ENCODE measurements around the gene MSH2.

MSH2 gene

GRCh38 chr2:47508641-47509040 is 105.7 kb downstream of the MSH2 start:
- DNase-seq (ENCODE audit: low spot score): no peak

GRCh38 chr2:47509250-47509649 is 106.3 kb downstream of the MSH2 start:
- DNase-seq (ENCODE audit: low spot score): no peak

- DNase-seq (ENCODE audit: low spot score): no peak
Observed at GRCh38 chr2:47509821-47510385, 106.9 kb downstream of the MSH2 start.

GRCh38 chr2:47510745-47511144 is 107.8 kb downstream of the MSH2 start:
- DNase-seq (ENCODE audit: low spot score): no peak

GRCh38 chr2:47512581-47513083 is 109.7 kb downstream of the MSH2 start:
- DNase-seq (ENCODE audit: low spot score): no peak

GRCh38 chr2:47513981-47514520 is 111.1 kb downstream of the MSH2 start:
- DNase-seq (ENCODE audit: low spot score): no peak

GRCh38 chr2:47516360-47517104 is 113.6 kb downstream of the MSH2 start:
- no peak for DNase-seq (ENCODE audit: low spot score)

- DNase-seq (ENCODE audit: low spot score): no peak
Observed at GRCh38 chr2:47518497-47519146, 115.7 kb downstream of the MSH2 start.

GRCh38 chr2:47519147-47519537 is 116.2 kb downstream of the MSH2 start:
- no peak for DNase-seq (ENCODE audit: low spot score)

- no peak for DNase-seq (ENCODE audit: low spot score)
Observed at GRCh38 chr2:47519604-47520301, 116.8 kb downstream of the MSH2 start.

- no peak for DNase-seq (ENCODE audit: low spot score)
Observed at GRCh38 chr2:47520302-47520630, 117.3 kb downstream of the MSH2 start.

- peak; percentile 50 for DNase-seq (ENCODE audit: low spot score)
Observed at GRCh38 chr2:47520825-47521665, 118.1 kb downstream of the MSH2 start.

- no peak for DNase-seq (ENCODE audit: low spot score)
Observed at GRCh38 chr2:47521666-47522285, 118.8 kb downstream of the MSH2 start.

GRCh38 chr2:47525167-47525566 is 122.2 kb downstream of the MSH2 start:
- DNase-seq (ENCODE audit: low spot score): no peak

- no peak for DNase-seq (ENCODE audit: low spot score)
Observed at GRCh38 chr2:47528455-47528854, 125.5 kb downstream of the MSH2 start.

GRCh38 chr2:47528874-47529273 is 125.9 kb downstream of the MSH2 start:
- DNase-seq (ENCODE audit: low spot score): no peak

GRCh38 chr2:47530105-47530760 is 127.3 kb downstream of the MSH2 start:
- DNase-seq (ENCODE audit: low spot score): no peak

GRCh38 chr2:47531378-47532042 is 128.6 kb downstream of the MSH2 start:
- no peak for DNase-seq (ENCODE audit: low spot score)

Data from hepatic stellate cell (primary cell).